T-helper 1 cell treated with Interleukin-12 subunit alpha and Interleukin-12 subunit beta and Interleukin-4 antibody, amounts not matched to agents 30 μg/mL and 1 μg/mL, for 36 hours (primary cell): ENCODE results near the gene DMRT2.

ENCODE experiments used
- H3K27ac Mint-ChIP-seq: one replicate; pipeline ENCODE4 v1.8.0; 2021; ENCODE audit warnings: mild to moderate bottlenecking, mixed read lengths
- H3K27me3 Mint-ChIP-seq: one replicate; pipeline ENCODE4 v1.8.0; 2021; ENCODE audit warnings: low read depth, mixed read lengths
- H3K36me3 Mint-ChIP-seq: one replicate; pipeline ENCODE4 v1.8.0; 2021; ENCODE audit warnings: low read depth, mixed read lengths
- H3K4me1 Mint-ChIP-seq: one replicate; pipeline ENCODE4 v1.8.0; 2021; ENCODE audit warnings: low read depth, mixed read lengths
- H3K4me3 Mint-ChIP-seq: one replicate; pipeline ENCODE4 v1.8.0; 2021; ENCODE audit warnings: mild to moderate bottlenecking, moderate library complexity, mixed read lengths
- H3K9me3 Mint-ChIP-seq: one replicate; pipeline ENCODE4 v1.8.0; 2021; ENCODE audit warnings: mixed read lengths

Gene DMRT2

DNA sequence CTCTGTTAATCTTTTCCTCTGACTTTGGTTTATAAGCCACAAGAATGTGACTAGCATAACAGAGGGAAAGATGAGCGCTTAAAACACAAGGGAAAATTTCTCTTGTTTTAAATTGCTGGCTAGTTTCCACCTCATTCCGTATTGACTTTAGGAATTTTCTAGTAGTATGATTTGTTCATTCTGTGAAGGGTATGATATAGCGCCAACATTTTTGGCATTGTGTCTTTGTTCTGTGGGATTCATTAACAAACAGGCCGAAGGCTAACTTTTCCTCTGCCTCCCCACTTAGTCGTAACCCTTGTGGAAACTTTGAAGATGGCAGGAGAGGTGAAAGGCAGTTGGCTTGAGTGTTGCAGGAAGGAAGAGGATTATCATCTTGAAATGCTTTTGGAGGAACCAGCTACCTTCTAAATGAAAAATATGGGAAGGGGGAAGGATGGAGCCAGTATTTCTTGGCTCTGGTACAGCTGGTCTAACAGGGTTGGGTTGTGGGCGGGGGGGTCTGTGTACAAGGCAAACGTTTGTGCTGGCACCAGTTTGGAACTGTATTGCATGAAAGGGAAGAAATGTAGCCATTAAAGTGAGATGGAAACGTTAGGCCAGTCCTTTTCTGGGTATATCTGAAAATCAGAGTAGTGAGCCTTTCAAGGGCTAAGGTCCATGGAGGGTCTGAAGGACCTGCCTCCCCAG is 21.5 kb upstream of the DMRT2 start:
- no peaks in the 10 kb centered on the region for H3K4me1 Mint-ChIP-seq
- no peaks in the 10 kb centered on the region for H3K36me3 Mint-ChIP-seq
- no peak overlapping the region for H3K4me3 Mint-ChIP-seq
- H3K27me3 Mint-ChIP-seq: peaks cover 5% of the 10 kb centered on the region
- no peak overlapping the region for H3K27ac Mint-ChIP-seq
- no peaks in the 10 kb centered on the region for H3K9me3 Mint-ChIP-seq

DNA sequence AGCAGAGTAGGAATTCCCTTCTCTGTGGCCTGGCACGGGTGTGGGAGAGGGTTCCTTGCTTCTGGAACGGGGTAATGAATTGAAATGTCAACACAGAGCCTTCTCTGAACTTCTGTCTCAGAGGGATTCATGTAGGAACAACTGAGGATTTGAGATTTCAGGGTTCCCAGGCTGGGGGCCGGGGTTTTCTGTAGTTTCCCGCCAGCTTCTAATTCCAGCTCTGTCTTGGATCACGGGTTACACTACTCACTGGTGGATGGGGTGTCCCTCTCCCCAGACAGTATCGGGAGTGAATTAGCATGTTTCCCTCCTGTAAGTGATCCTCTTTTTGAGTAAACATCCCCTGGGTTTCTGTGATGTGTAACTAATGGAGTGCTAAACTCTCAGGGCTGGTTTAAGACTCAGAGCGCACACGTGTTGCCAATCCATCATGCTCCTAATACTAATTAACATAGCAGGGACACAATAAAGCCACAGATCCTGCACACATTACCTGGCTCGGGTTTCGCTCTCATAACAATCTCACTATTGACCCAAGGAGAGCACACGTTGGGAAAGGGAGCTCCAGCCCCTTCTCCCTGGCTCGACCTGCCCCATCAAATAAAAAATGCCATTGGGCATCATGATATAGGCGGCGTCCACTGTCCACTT is 18.1 kb upstream of the DMRT2 start:
- no peak overlapping the region for H3K27ac Mint-ChIP-seq
- H3K36me3 Mint-ChIP-seq: no peaks in the 10 kb centered on the region
- H3K4me3 Mint-ChIP-seq: no peak overlapping the region
- peaks cover 16% of the 10 kb centered on the region for H3K27me3 Mint-ChIP-seq
- H3K4me1 Mint-ChIP-seq: no peaks in the 10 kb centered on the region
- H3K9me3 Mint-ChIP-seq: no peaks in the 10 kb centered on the region

DNA sequence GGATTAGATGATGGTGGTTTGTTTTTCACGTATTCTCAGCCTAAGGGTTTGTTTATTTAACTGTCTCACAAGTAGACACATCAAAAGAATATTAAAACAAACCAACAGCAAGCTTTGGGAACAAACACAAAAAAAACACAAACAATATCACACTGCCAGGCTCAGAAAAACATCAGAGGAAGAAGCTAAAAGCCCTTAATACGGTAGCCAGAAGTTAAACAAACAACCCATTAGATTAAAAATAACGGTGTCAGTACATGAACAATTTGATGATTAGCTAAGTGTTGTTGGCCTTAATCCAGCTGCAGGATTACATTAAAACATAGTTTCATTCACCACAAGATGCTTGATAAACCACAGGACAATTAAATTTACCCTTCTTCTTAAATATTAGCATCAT is 15.9 kb upstream of the DMRT2 start:
- H3K4me1 Mint-ChIP-seq: no peaks in the 10 kb centered on the region
- H3K9me3 Mint-ChIP-seq: no peaks in the 10 kb centered on the region
- H3K4me3 Mint-ChIP-seq: no peak overlapping the region
- peaks cover 21% of the 10 kb centered on the region for H3K27me3 Mint-ChIP-seq
- no peak overlapping the region for H3K27ac Mint-ChIP-seq
- no peaks in the 10 kb centered on the region for H3K36me3 Mint-ChIP-seq

DNA sequence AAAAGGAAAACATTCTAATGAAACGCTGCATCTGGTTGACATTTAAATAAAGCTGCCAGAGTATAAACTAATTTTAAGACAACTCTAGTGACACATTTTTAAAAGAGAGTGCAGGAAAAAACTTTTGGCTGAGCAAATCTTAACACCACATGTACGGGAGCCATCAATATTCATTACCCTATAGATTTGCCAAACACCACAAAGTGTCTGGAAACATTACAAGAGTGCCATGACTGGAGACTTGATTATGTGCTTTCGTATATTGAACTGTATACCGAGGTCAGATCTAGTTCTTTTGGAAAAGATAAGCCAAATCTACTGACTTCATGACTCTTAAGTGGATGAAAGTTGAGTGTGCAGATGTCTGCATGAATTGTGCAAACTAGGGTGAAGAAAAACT is 10.6 kb upstream of the DMRT2 start:
- Mint-ChIP-seq H3K4me3 (no peak overlapping the region), H3K4me1 (peaks cover 7% of the 10 kb centered on the region), H3K9me3 (no peaks in the 10 kb centered on the region), H3K27me3 (peaks cover 59% of the 10 kb centered on the region), H3K36me3 (no peaks in the 10 kb centered on the region), H3K27ac (no peak overlapping the region)

DNA sequence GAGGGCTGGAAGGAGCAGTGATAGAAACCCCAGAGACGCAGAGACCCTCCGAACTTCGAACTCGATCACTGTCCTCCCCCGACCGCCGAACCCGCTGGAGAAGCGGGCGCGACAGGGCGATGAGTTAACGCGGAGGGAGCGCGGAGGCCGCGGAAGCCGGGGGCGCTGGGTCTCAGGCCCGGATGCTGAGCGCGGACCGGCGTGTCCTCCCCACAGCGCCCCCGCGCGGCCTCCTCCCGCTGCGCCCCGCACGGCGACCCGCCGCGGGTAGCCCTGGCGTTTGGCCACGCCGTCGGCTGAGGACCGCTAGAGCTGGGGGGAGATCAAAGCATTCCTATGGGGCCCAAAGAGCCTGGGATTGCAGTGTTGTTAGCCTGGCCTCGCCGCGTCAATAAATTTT is 7.7 kb upstream of the DMRT2 start:
- Mint-ChIP-seq H3K9me3 (no peaks in the 10 kb centered on the region), H3K4me3 (peak overlapping the region; percentile 4), H3K27me3 (peaks cover 80% of the 10 kb centered on the region), H3K36me3 (peaks cover 5% of the 10 kb centered on the region), H3K27ac (no peak overlapping the region), H3K4me1 (peaks cover 12% of the 10 kb centered on the region)

DNA sequence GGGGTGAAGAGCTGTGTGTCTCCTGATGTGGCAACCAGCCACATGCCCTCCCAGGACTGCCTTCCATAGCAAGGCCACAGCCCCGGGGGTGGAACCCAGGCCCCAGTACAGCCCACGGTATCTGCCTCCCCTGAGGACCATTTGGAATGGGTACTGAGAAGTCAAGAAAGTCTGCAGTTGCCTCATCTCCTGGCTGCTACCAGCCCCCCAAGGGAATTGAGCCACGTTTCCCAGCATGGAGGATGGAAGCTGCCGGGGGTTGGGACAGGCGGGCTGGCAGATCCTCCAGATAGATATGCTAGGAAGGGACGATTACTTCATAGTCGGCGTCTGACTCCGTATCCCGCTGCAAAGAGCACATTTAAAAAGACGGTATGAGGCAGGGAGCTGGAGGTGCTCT is 5.5 kb upstream of the DMRT2 start:
- Mint-ChIP-seq H3K36me3 (peaks cover 13% of the 10 kb centered on the region), H3K27ac (no peak overlapping the region), H3K4me3 (no peak overlapping the region), H3K27me3 (peaks cover 88% of the 10 kb centered on the region), H3K4me1 (peaks cover 32% of the 10 kb centered on the region), H3K9me3 (peaks cover 8% of the 10 kb centered on the region)

DNA sequence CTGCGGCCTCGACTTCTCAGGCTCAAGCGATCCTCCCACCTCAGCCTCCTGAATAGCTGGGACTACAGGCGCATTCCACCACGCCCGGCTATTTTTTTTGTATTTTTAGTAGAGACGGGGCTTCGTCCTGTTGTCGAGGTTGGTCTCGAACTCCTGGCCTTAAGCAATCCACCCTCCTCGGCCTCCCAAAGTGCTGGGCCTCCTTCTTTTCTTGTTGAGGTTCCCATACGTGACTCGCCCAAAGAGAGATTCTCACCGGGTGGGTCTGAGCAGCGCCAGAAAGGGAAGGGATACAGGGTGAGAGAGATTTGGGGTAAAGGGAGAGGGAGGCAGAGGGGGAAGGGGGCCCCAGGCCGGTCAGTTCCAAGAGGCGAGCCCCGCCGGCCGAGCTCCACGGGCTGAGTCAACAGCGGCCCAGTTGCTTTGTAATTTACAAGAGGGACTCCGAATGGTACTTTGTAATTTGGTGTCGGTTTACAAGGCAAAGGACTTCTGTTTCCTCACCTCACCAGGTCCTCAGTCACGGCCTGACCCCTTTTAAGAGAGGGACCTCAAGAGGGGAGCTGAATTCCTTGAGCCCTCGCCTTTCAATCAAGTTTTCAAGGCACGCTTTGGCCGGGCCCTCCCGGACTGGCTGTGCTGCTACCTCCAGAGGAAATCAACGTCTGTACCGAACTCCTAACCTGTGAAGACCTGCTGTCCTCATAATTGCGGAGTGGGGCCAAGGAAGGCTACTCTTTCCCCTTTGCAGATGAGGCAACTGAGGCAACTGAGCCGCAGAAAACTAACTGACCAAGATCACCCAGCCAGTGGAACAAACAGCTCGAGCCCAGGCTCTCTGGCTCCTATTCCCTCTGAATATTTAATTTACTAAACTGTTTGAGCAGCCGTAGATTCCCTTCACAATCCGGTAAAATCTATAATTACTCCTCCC is 3.3 kb upstream of the DMRT2 start:
- H3K27me3 Mint-ChIP-seq: peaks cover 92% of the 10 kb centered on the region
- peaks cover 12% of the 10 kb centered on the region for H3K9me3 Mint-ChIP-seq
- H3K27ac Mint-ChIP-seq: peak overlapping the region; percentile 46
- H3K36me3 Mint-ChIP-seq: peaks cover 17% of the 10 kb centered on the region
- H3K4me3 Mint-ChIP-seq: peak overlapping the region; percentile 86
- peaks cover 33% of the 10 kb centered on the region for H3K4me1 Mint-ChIP-seq

DNA sequence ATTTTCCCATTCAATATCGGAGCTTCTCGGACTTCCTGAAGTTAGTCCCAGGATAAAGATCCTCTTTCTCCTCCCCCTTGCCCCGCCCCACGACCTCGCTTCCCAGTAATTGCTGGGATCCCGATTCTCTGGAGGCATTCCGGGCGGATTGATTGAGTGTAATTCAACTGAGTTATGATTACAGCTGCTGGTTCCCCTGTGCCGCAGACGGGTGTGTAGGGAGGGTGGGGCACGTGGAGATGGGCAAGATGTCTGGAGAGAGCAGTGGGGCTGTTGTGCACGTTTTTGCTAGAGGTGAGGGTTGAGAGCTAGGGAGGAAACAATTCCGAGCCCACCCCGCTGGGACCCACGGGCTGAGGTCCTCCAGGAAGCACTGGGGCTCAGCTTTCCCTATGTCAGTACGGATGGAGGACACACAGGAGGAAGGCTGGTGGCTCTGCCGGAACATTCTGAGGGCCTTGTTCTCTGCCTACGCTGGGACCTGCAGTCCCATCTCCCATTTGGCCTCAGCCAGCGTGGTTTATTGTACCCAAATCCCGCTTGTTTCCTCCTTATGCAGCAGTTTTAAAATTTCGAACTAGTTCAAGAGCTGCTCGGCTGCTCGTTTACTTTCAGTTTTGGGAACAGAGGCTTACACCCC is 2.4 kb upstream of the DMRT2 start:
- Mint-ChIP-seq H3K4me3 (peak overlapping the region; percentile 86), H3K27ac (peak overlapping the region; percentile 46), H3K9me3 (peaks cover 12% of the 10 kb centered on the region), H3K4me1 (peaks cover 34% of the 10 kb centered on the region), H3K36me3 (peaks cover 17% of the 10 kb centered on the region), H3K27me3 (peaks cover 93% of the 10 kb centered on the region)

DNA sequence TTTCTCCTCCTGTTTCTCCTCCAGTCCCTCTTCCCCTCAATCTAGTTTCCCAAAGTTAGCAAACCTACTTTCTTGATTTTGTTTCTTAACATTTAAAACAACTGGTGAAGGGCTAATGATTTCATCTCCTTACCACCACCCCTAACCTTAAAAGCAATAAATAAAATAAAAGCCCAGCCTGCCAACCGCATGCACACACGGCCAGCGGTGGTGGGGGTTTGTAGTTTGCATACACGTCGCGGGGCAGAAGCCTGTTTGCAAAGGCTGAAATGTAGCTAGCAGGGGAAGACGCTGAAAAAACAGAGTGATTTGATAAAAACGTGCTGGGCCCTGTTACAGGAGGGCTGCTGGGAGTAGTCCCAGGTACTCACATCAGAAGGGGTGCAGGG is 1.9 kb upstream of the DMRT2 start:
- H3K4me1 Mint-ChIP-seq: peaks cover 35% of the 10 kb centered on the region
- peaks cover 17% of the 10 kb centered on the region for H3K36me3 Mint-ChIP-seq
- H3K4me3 Mint-ChIP-seq: peak overlapping the region; percentile 86
- peaks cover 93% of the 10 kb centered on the region for H3K27me3 Mint-ChIP-seq
- H3K9me3 Mint-ChIP-seq: peaks cover 12% of the 10 kb centered on the region
- peak overlapping the region; percentile 27 for H3K27ac Mint-ChIP-seq

DNA sequence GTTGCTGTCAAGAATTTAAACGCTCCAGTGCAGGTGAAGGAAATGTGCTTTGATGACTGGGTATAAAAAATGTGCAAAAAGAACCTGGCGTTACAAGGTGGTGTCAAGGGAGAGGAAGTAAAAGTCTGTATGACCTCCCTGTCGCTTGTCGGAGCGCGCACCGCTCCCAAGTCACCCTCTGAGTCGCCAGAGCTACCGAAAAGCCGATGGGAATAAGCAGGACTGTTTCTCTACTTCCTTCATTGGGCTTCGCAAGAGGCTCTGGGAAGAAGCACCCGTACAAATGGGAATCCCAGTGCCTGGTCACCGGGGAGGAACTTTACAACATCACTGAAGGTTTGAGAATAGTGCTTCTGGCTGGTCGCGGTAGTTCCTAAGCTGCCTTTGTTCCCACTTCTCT is 1.3 kb upstream of the DMRT2 start:
- peaks cover 17% of the 10 kb centered on the region for H3K36me3 Mint-ChIP-seq
- H3K27ac Mint-ChIP-seq: peak overlapping the region; percentile 45
- peaks cover 93% of the 10 kb centered on the region for H3K27me3 Mint-ChIP-seq
- H3K4me3 Mint-ChIP-seq: peak overlapping the region; percentile 4
- H3K4me1 Mint-ChIP-seq: peaks cover 35% of the 10 kb centered on the region
- peaks cover 12% of the 10 kb centered on the region for H3K9me3 Mint-ChIP-seq

DNA sequence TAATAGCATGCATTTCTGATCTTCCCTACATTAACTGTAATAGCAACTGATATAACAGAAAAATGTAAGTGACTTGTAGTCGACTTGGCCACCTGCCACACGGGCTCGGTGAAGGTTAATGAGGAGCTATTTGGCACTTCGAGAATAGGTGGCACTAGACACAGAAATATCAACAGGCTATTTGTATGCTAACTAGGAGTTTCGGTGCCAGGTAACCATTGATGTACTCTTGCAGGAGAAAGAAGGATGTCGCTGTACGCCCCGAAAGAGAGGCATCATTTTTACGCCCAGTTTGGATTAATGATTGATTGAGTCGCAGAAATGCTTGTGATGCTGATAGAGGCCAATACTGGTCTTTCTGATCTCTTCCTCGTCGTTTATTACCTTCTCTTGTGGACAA is 516 bp upstream of the DMRT2 start:
- Mint-ChIP-seq H3K9me3 (peaks cover 12% of the 10 kb centered on the region), H3K27ac (peak overlapping the region; percentile 79), H3K27me3 (peaks cover 92% of the 10 kb centered on the region), H3K4me1 (peaks cover 33% of the 10 kb centered on the region), H3K4me3 (peak overlapping the region; percentile 55), H3K36me3 (peaks cover 17% of the 10 kb centered on the region)

DNA sequence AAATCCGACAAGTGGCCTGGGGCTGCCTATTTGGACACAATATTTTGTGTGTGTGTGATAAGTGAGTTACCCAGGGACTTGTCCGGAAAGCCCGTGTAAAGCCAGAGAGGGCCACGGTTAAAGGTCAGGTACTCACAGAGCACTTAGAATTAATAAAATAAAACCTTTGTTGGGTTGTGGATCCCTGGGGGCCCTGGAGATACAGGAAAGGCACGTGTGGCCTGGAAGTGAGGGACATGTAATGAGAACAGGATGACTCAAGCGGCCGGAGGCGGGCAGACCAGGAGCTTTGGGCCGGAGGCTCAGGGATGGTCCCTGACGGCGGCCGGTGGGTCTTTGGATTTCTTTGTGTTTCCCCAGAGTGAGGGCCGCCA is 1.0 kb downstream of the DMRT2 start:
- H3K4me1 Mint-ChIP-seq: peaks cover 33% of the 10 kb centered on the region
- peak overlapping the region; percentile 31 for H3K4me3 Mint-ChIP-seq
- peaks cover 12% of the 10 kb centered on the region for H3K9me3 Mint-ChIP-seq
- peak overlapping the region; percentile 52 for H3K27ac Mint-ChIP-seq
- peaks cover 17% of the 10 kb centered on the region for H3K36me3 Mint-ChIP-seq
- peaks cover 92% of the 10 kb centered on the region for H3K27me3 Mint-ChIP-seq

DNA sequence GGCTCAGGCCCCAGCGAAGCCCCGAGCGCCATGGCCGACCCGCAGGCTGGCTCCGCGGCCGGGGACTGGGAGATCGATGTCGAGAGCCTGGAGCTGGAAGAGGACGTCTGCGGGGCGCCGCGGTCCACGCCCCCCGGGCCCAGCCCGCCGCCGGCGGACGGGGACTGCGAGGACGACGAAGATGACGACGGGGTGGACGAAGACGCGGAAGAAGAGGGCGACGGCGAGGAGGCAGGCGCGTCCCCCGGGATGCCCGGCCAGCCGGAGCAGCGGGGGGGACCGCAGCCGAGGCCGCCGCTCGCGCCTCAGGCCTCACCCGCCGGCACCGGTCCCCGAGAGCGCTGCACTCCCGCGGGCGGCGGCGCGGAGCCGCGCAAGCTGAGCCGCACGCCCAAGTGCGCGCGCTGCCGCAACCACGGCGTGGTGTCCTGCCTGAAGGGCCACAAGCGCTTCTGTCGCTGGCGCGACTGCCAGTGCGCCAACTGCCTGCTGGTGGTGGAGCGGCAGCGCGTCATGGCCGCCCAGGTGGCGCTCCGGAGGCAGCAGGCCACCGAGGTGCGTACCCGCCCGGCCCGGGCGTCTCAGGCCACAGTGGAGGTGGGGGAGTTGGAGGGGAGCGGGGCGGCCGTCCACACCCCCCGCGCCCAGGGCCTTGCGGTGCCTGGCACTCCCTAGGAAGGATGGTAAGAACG is 1.6 kb downstream of the DMRT2 start:
- H3K4me1 Mint-ChIP-seq: peaks cover 33% of the 10 kb centered on the region
- H3K27ac Mint-ChIP-seq: no peak overlapping the region
- H3K36me3 Mint-ChIP-seq: peaks cover 17% of the 10 kb centered on the region
- H3K4me3 Mint-ChIP-seq: no peak overlapping the region
- peaks cover 12% of the 10 kb centered on the region for H3K9me3 Mint-ChIP-seq
- H3K27me3 Mint-ChIP-seq: peaks cover 92% of the 10 kb centered on the region
